RWPE1 (cell line): ENCODE results near the gene SRSF9.
"Not testable (repeated sequence)": the region's sequence is repeated elsewhere in the genome, so short reads cannot be mapped to it uniquely, and the experiment has no call there.

Experiments used
- CTCF ChIA-PET: fragments of 350-600 bp; sonication (Branson Sonifier 250); formaldehyde crosslinking; extraction: SDS; loops from one replicate; lab custom pipeline; 2021; lab: Yijun Ruan, JAX
- POLR2A ChIA-PET: fragments of 400-600 bp; formaldehyde crosslinking; extraction: SDS; loops from one replicate; lab custom pipeline; 2020; ENCODE audit warnings: antibody characterized with exemption; ENCODE audit not compliant: low non-redundant PET; lab: Yijun Ruan, JAX
- DNase-seq: peaks from one replicate; pipeline ENCODE4 v3.0.0; 2012; ENCODE audit warnings: low spot score
- H3K27ac ChIP-seq: fragments of 450-650 bp; 2 replicates; pipeline ENCODE4 v1.5.1; 2017
- TF ChIP-seq, protein P1 (sequence below): fragments of 450-650 bp; conservative IDR thresholded peaks from 2 replicates; pipeline ENCODE4 v1.5.1; 2017; ENCODE audit warnings: low read depth, mild to moderate bottlenecking

Gene SRSF9

DNA sequence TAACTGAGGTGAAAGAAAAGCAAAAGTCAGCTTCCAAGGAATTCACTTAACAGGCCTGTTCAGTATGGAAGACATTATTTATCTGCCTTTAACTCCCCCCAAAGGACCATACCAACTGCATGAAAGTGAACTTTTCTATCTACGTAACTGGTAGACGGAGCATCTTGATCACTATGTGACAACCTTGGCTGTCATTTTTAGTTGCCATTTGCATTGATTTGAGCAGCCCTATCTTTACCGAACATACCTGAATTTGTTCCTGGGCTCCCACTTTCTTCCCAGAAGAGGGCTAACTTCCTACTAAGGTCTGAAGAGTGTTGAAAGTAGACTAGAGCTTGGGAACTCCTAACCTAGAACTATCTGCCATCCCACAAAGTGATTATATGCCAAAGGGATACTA, 9.4 kb downstream of the SRSF9 start:
- DNase-seq = no peak
- ChIA-PET CTCF (no interaction called here), POLR2A (no interaction called here)
- no peak overlapping the region for H3K27ac ChIP-seq
- TF ChIP-seq, protein P1, sequence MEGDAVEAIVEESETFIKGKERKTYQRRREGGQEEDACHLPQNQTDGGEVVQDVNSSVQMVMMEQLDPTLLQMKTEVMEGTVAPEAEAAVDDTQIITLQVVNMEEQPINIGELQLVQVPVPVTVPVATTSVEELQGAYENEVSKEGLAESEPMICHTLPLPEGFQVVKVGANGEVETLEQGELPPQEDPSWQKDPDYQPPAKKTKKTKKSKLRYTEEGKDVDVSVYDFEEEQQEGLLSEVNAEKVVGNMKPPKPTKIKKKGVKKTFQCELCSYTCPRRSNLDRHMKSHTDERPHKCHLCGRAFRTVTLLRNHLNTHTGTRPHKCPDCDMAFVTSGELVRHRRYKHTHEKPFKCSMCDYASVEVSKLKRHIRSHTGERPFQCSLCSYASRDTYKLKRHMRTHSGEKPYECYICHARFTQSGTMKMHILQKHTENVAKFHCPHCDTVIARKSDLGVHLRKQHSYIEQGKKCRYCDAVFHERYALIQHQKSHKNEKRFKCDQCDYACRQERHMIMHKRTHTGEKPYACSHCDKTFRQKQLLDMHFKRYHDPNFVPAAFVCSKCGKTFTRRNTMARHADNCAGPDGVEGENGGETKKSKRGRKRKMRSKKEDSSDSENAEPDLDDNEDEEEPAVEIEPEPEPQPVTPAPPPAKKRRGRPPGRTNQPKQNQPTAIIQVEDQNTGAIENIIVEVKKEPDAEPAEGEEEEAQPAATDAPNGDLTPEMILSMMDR = no peak

DNA sequence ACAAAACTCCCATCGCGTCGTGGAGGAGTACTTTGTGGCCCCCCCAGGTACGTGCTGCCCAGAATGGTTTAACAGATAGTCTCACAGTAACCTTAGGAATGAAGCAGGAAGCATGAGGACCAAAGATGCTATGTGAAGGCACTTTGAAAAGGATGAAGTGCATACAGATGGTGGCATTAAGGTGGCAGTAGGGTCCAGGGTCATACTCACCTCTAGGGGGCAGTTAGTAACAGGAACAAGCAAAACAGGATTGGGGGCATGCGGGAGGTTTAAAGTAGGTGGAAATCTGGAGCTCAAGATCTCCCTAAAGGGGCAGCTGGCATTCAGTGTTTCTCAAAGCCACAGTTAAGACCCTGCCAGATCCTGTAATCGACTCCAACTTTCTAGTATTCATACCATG, 12.4 kb downstream of the SRSF9 start:
- TF ChIP-seq, protein P1 = peak; percentile 16; the same call in 1 of the 2 replicates
- H3K27ac ChIP-seq = no peak overlapping the region
- ChIA-PET POLR2A (interaction anchor here (0.8 kb wide), 1 partner anchor 391 kb away, joined by 3 read pairs; no protein-coding TSS in a partner anchor), CTCF (interaction anchor here (0.6 to 0.7 kb wide), 3 partner anchors 10 to 253 kb away, joined by 3 read pairs; no protein-coding TSS in a partner anchor)
- no peak for DNase-seq

DNA sequence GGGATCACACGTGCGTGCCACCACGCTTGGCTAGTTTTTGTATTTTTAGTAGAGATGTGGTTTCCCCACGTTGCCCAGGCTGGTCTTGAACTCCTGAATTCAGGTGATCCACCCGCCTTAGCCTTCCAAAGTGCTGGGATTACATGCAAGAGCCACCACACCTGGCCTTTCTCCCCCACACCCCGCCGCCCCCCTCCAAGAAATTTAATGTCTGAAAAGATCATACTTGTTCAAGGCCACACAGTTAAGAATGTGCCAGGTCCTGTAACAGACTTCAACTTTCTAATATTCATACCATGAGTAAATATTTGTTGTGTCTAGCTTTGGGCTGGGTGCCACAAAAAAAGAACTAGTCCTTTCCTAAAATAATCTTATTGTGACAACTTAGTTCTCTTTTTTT, 14.2 kb downstream of the SRSF9 start:
- ChIA-PET CTCF (no interaction called here), POLR2A (no interaction called here)
- DNase-seq = no peak
- H3K27ac ChIP-seq = peak overlapping the region; percentile 16; the same call in 1 of the 2 replicates
- TF ChIP-seq, protein P1 = no peak

DNA sequence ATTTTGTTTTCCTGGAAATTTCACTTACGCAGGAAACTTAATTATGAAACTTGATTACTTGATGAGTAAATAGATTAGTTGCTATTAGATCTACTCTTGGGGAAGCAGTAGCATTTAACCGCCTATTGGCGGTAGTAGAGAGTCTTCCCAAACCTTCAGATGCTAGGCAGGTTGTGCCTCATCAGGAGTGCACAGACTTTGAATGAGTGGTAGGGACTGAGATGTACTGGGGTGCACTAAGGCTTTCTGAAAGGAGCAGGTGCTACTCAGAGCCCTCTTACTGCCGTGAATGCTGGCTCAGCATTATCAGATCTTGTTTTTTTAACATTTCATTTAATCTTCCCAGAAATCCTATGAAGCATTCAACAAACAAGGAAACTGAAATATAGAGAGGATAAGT, 15.6 kb downstream of the SRSF9 start:
- DNase-seq = peak; percentile 44
- ChIA-PET POLR2A (no interaction called here), CTCF (interaction anchor here (0.5 to 0.7 kb wide), 2 partner anchors 41 to 120 kb away, joined by 3 read pairs; no protein-coding TSS in a partner anchor)
- TF ChIP-seq, protein P1 = peak; percentile 69
- H3K27ac ChIP-seq = no peak overlapping the region

DNA sequence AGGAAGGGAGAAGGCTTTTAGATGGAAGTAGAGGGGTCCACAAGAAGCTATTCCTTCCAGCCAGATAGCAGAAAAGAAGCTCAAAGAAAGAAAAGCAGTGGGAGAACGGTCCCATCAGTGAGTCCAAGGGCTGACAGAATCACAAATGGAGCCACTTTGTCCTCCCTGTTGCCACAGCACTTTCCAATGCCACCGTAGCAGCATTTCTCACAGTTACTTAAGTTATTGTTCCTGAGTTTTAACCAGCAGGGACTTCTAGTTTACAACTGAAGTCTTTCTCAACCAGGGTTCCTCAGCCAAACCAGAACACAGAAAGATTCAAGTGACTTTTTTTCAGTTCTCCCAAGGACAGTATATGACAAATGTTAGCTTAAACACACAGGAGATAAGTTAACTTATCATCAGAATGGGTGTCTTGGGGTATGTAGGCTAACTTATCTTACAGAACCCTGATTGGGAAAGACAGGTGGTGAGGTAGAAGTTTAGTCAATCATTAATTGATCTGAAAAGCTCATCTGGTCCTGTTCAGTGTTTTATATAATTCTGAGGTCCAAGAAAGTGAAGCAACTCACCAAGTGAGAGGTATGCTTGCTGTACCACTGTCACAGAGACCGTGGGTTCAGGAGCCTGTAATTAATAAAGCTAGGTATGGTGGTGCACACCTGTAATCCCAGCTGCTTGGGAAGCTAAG, 16.3 kb downstream of the SRSF9 start:
- ChIA-PET CTCF (interaction anchor here (0.5 to 0.6 kb wide), 3 partner anchors 18 to 632 kb away, joined by 3 to 4 read pairs (median 3); no protein-coding TSS in a partner anchor), POLR2A (no interaction called here)
- no peak for DNase-seq
- TF ChIP-seq, protein P1 = no peak
- no peak overlapping the region for H3K27ac ChIP-seq

DNA sequence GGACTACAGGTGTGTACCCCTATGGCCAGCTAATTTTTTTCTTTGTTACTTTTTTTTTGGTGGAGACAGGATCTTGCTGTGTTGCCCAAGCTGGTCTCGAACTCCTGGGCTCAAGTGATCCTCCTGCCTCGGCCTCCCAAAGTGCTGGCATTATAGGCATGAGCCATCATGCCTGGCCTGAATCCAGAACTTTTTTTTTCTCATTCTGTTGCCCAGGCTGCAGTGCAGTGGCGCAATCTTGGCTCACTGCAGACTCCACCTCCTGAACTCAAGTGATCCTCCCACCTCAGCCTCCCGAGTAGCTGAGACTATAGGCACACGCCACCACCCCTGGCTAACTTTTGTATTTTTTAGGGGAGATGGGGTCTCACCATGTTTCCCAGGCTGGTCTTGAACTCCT, 17.0 kb downstream of the SRSF9 start:
- not testable (repeated sequence) for H3K27ac ChIP-seq, DNase-seq
- CTCF ChIA-PET = interaction anchor here (1.0 kb wide), 1 partner anchor 17 kb away, joined by 4 read pairs; the partner anchor contains the start of gene SRSF9
- POLR2A ChIA-PET = interaction anchor here (0.7 kb wide), 1 partner anchor 516 kb away, joined by 9 read pairs; no protein-coding TSS in a partner anchor

DNA sequence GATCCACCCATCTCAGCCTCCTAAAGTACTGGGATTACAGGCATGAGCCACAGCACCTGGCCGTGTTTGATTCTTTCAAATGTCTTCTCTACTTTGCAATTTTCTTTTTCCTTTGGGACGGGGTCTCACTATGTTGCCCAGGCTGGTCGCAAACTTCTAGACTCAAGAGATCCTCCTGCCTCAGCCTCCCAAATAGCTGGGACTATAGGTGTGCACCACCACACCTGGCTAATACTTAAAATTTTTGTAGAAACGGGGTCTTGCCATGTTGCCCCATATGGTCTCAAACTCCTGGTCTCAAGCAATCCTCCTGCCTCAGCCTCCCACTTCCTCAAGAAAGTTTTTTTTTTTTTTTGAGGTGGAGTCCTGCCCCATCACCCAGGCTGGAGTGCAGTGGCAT, 21.6 kb downstream of the SRSF9 start:
- CTCF ChIA-PET = interaction anchor here (0.6 to 0.7 kb wide), 2 partner anchors 21 to 51 kb away, joined by 3 to 4 read pairs; no protein-coding TSS in a partner anchor
- TF ChIP-seq, protein P1 = no peak
- POLR2A ChIA-PET = no interaction called here
- H3K27ac ChIP-seq = no peak overlapping the region
- no peak for DNase-seq

DNA sequence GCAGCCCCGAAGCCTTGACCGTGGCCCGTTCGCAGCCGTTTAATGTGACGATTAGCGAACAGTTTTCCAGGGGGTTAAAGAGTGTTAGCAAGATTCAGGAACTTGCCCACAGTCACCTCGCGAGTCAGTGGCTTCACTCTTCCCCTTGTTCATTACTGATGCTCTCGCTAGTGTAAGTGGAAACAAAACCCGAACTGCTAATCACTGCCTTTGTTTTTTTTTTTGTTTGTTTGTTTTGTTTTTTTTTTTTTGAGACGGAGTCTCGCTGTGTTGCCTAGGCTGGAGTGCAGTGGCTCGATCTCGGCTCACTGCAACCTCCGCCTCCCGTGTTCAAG, 22.7 kb downstream of the SRSF9 start:
- POLR2A ChIA-PET, DNase-seq: not testable (repeated sequence)
- peak overlapping the region; percentile 87 for H3K27ac ChIP-seq
- CTCF ChIA-PET = interaction anchor here (0.6 to 0.7 kb wide), 3 partner anchors 10 to 50 kb away, joined by 3 to 5 read pairs (median 3); no protein-coding TSS in a partner anchor
